ENCODE data around the gene OR5H2.
"Not testable (repeated sequence)": the region's sequence is repeated elsewhere in the genome, so short reads cannot be mapped to it uniquely, and the experiment has no call there.

The OR5H2 gene

GRCh38 chr3:98282205-98282604 lies at the start of gene OR5H2:
OR5H2 (plus strand) TSS chr3:98282505; CDS start chr3:98282903, 398 bp downstream.
- no peak for DNase-seq

- DNase-seq, result no peak
These were observed 48.8 kb upstream of the OR5H2 start for GRCh38 chr3:98233468-98233867.

GRCh38 chr3:98240131-98240530 lies 42.2 kb upstream of the OR5H2 start:
- no peak for DNase-seq

GRCh38 chr3:98242155-98242554 lies 40.1 kb upstream of the OR5H2 start:
- DNase-seq, result no peak

- DNase-seq, result no peak
These were observed 38.5 kb upstream of the OR5H2 start for GRCh38 chr3:98243843-98244242.

GRCh38 chr3:98246142-98246541 lies 36.2 kb upstream of the OR5H2 start:
- no peak for DNase-seq

GRCh38 chr3:98256026-98256425 lies 26.3 kb upstream of the OR5H2 start:
- not testable (repeated sequence) for DNase-seq

GRCh38 chr3:98259707-98260106 lies 22.6 kb upstream of the OR5H2 start:
- no peak for DNase-seq

- DNase-seq, result no peak
These were observed 20.3 kb upstream of the OR5H2 start for GRCh38 chr3:98262046-98262445.

GRCh38 chr3:98263944-98264343 lies 18.4 kb upstream of the OR5H2 start, which contains the start of gene OR5H6:
OR5H6 (plus strand) TSS chr3:98264244; CDS start chr3:98264333, 89 bp downstream.
- DNase-seq, result no peak

GRCh38 chr3:98269846-98270245 lies 12.5 kb upstream of the OR5H2 start:
- DNase-seq, result no peak

GRCh38 chr3:98272126-98272525 lies 10.2 kb upstream of the OR5H2 start:
- DNase-seq, result no peak

GRCh38 chr3:98274914-98275313 lies 7.4 kb upstream of the OR5H2 start:
- DNase-seq, result no peak

GRCh38 chr3:98290916-98291315 lies 8.6 kb downstream of the OR5H2 start:
- no peak for DNase-seq

- DNase-seq, result no peak
These were observed 9.1 kb downstream of the OR5H2 start for GRCh38 chr3:98291332-98291957.

- DNase-seq, result no peak
These were observed 39.8 kb downstream of the OR5H2 start for GRCh38 chr3:98322101-98322500.

- DNase-seq, result no peak
These were observed 40.4 kb downstream of the OR5H2 start for GRCh38 chr3:98322686-98323085.

- DNase-seq, result no peak
These were observed 41.1 kb downstream of the OR5H2 start for GRCh38 chr3:98323425-98323824.

GRCh38 chr3:98325055-98325454 lies 42.8 kb downstream of the OR5H2 start:
- no peak for DNase-seq

GRCh38 chr3:98326105-98326893 lies 44.0 kb downstream of the OR5H2 start:
- DNase-seq, result no peak

- no peak for DNase-seq
These were observed 44.6 kb downstream of the OR5H2 start for GRCh38 chr3:98326945-98327344.

GRCh38 chr3:98328933-98329332 lies 46.6 kb downstream of the OR5H2 start:
- DNase-seq, result no peak

- DNase-seq, result peak; percentile 10
These were observed 47.3 kb downstream of the OR5H2 start for GRCh38 chr3:98329392-98330124.

GRCh38 chr3:98331329-98331728 lies 49.0 kb downstream of the OR5H2 start:
- no peak for DNase-seq

Measured in NK-92 treated with Interleukin-12 subunit alpha and Interleukin-12 subunit beta, amount 100 ng/mL, for 24 hours (cell line).